D341Med (cell line): ENCODE results near the gene TAAR8.
"Not testable (repeated sequence)": the region's sequence is repeated elsewhere in the genome, so short reads cannot be mapped to it uniquely, and the experiment has no call there.

Experiments used
- DNase-seq: peaks from one replicate; pipeline ENCODE4 v3.0.0; 2012; ENCODE audit warnings: low spot score

TAAR8 gene

GRCh38 chr6:132552372-132552771, at the start of gene TAAR8:
TSS of gene TAAR8 (plus strand) at chr6:132552672. CDS start at chr6:132552693, 21 bp downstream.
- no peak for DNase-seq

- no peak for DNase-seq
Observed at GRCh38 chr6:132504757-132505156, 47.7 kb upstream of the TAAR8 start.

GRCh38 chr6:132505158-132505557, 47.3 kb upstream of the TAAR8 start:
- no peak for DNase-seq

- no peak for DNase-seq
Observed at GRCh38 chr6:132506461-132506860, 46.0 kb upstream of the TAAR8 start.

GRCh38 chr6:132506869-132507808, 45.3 kb upstream of the TAAR8 start:
- no peak for DNase-seq

GRCh38 chr6:132511210-132511830, 41.2 kb upstream of the TAAR8 start:
- no peak for DNase-seq

- DNase-seq = no peak
Observed at GRCh38 chr6:132511831-132512220, 40.6 kb upstream of the TAAR8 start.

GRCh38 chr6:132512342-132512637, 40.2 kb upstream of the TAAR8 start:
- no peak for DNase-seq

- peak; percentile 94 for DNase-seq
Observed at GRCh38 chr6:132512638-132513632, 39.5 kb upstream of the TAAR8 start, which contains the start of gene STX7. TSS of gene STX7 (minus strand) at chr6:132513116. CDS start at chr6:132503530, 9,586 bp downstream.

GRCh38 chr6:132513831-132514545, 38.5 kb upstream of the TAAR8 start:
- no peak for DNase-seq

GRCh38 chr6:132515386-132515785, 37.1 kb upstream of the TAAR8 start:
- DNase-seq = no peak

- no peak for DNase-seq
Observed at GRCh38 chr6:132520953-132521352, 31.5 kb upstream of the TAAR8 start.

GRCh38 chr6:132524646-132525045, 27.8 kb upstream of the TAAR8 start:
- DNase-seq = no peak

GRCh38 chr6:132525866-132526265, 26.6 kb upstream of the TAAR8 start:
- no peak for DNase-seq

- no peak for DNase-seq
Observed at GRCh38 chr6:132526461-132526860, 26.0 kb upstream of the TAAR8 start.

GRCh38 chr6:132527791-132528190, 24.7 kb upstream of the TAAR8 start:
- DNase-seq = no peak

- peak; percentile 44 for DNase-seq
Observed at GRCh38 chr6:132530293-132530974, 22.0 kb upstream of the TAAR8 start.

- not testable (repeated sequence) for DNase-seq
Observed at GRCh38 chr6:132534546-132534945, 17.9 kb upstream of the TAAR8 start.

- DNase-seq = no peak
Observed at GRCh38 chr6:132537145-132537544, 15.3 kb upstream of the TAAR8 start.

GRCh38 chr6:132537977-132538376, 14.5 kb upstream of the TAAR8 start, which contains the start of gene TAAR9:
TSS of gene TAAR9 (plus strand) at chr6:132538277. CDS start at chr6:132538290, 13 bp downstream.
- DNase-seq = no peak

GRCh38 chr6:132544826-132545225, 7.6 kb upstream of the TAAR8 start:
- DNase-seq = no peak
